BLaER1 (cell line): ENCODE results near the gene KMT2A.

Experiments used
- H3K27ac ChIP-seq: shearing (Covaris generic); formaldehyde crosslinking; 2 replicates; pipeline ENCODE4 v1.8.1; 2022
- H3K27me3 ChIP-seq: shearing (Covaris generic); formaldehyde crosslinking; 2 replicates; pipeline ENCODE4 v1.8.1; 2022
- H3K36me3 ChIP-seq: shearing (Covaris generic); formaldehyde crosslinking; 2 replicates; pipeline ENCODE4 v1.8.1; 2022
- H3K4me1 ChIP-seq: shearing (Covaris generic); formaldehyde crosslinking; 2 replicates; pipeline ENCODE4 v1.8.1; 2022
- H3K4me2 ChIP-seq: shearing (Covaris generic); formaldehyde crosslinking; 2 replicates; pipeline ENCODE4 v1.8.1; 2022
- H3K4me3 ChIP-seq: shearing (Covaris generic); formaldehyde crosslinking; 2 replicates; pipeline ENCODE4 v1.8.1; 2022
- H3K9ac ChIP-seq: shearing (Covaris generic); formaldehyde crosslinking; 2 replicates; pipeline ENCODE4 v1.8.1; 2022
- H3K9me3 ChIP-seq: shearing (Covaris generic); formaldehyde crosslinking; 2 replicates; pipeline ENCODE4 v1.8.1; 2022
- H4K20me1 ChIP-seq: shearing (Covaris generic); formaldehyde crosslinking; 2 replicates; pipeline ENCODE4 v1.8.1; 2022
- Cebpa-rat ChIP-seq: shearing (Covaris generic); IDR thresholded peaks from 2 replicates; pipeline ENCODE4 v1.8.1; 2022

KMT2A gene

GRCh38 chr11:118530180-118530682 lies 93.9 kb downstream of the KMT2A start:
- peaks cover 4% of the 10 kb centered on the region for H4K20me1 ChIP-seq
- no peaks in the 10 kb centered on the region for H3K9me3 ChIP-seq
- peak overlapping the region; percentile 80 for H3K4me2 ChIP-seq
- H3K9ac ChIP-seq: peak overlapping the region; percentile 89
- H3K36me3 ChIP-seq: peaks cover 49% of the 10 kb centered on the region
- no peak for TF ChIP-seq Cebpa-rat
- no peaks in the 10 kb centered on the region for H3K27me3 ChIP-seq
- H3K4me3 ChIP-seq: peak overlapping the region; percentile 84
- peaks cover 50% of the 10 kb centered on the region for H3K4me1 ChIP-seq
- H3K27ac ChIP-seq: peak overlapping the region; percentile 86

GRCh38 chr11:118530683-118531596 lies 94.6 kb downstream of the KMT2A start, which contains the start of gene TMEM25:
TMEM25 (plus strand) TSS chr11:118531192; CDS start chr11:118531802, 610 bp downstream.
- Histone ChIP-seq H3K4me3 (peak within 1 kb of the TSS; percentile 84), H3K9ac (peak within 1 kb of the TSS; percentile 89), H3K4me1 (peaks cover 43% of the 10 kb centered on the region), H3K4me2 (peak within 1 kb of the TSS; percentile 80), H3K9me3 (no peaks in the 10 kb centered on the region), H3K36me3 (peaks cover 50% of the 10 kb centered on the region; the same call in 1 of the 2 replicates), H3K27ac (peak within 1 kb of the TSS; percentile 86), H3K27me3 (no peaks in the 10 kb centered on the region), H4K20me1 (no peaks in the 10 kb centered on the region)
- no peak for TF ChIP-seq Cebpa-rat

- Histone ChIP-seq H3K4me2 (peak overlapping the region; percentile 80), H3K4me3 (peak overlapping the region; percentile 84), H3K4me1 (peaks cover 40% of the 10 kb centered on the region), H3K27ac (peak overlapping the region; percentile 86; the same call in 1 of the 2 replicates), H3K9ac (peak overlapping the region; percentile 89), H3K36me3 (peaks cover 47% of the 10 kb centered on the region; the same call in 1 of the 2 replicates), H3K9me3 (no peaks in the 10 kb centered on the region), H3K27me3 (no peaks in the 10 kb centered on the region), H4K20me1 (no peaks in the 10 kb centered on the region)
- TF ChIP-seq Cebpa-rat: no peak
These were observed 95.3 kb downstream of the KMT2A start for GRCh38 chr11:118531597-118532084.

GRCh38 chr11:118532091-118532490 lies 95.8 kb downstream of the KMT2A start:
- H3K9me3 ChIP-seq: no peaks in the 10 kb centered on the region
- H3K4me3 ChIP-seq: peak overlapping the region; percentile 84
- peak overlapping the region; percentile 89 for H3K9ac ChIP-seq
- peaks cover 42% of the 10 kb centered on the region; the same call in 1 of the 2 replicates for H3K36me3 ChIP-seq
- no peak for TF ChIP-seq Cebpa-rat
- no peaks in the 10 kb centered on the region for H4K20me1 ChIP-seq
- H3K4me1 ChIP-seq: peaks cover 36% of the 10 kb centered on the region
- H3K27me3 ChIP-seq: no peaks in the 10 kb centered on the region
- no peak overlapping the region for H3K27ac ChIP-seq
- peak overlapping the region; percentile 80 for H3K4me2 ChIP-seq

- H3K27ac ChIP-seq: no peak overlapping the region
- no peaks in the 10 kb centered on the region for H3K27me3 ChIP-seq
- H3K9ac ChIP-seq: no peak overlapping the region
- H3K4me1 ChIP-seq: peaks cover 30% of the 10 kb centered on the region
- no peak overlapping the region for H3K4me3 ChIP-seq
- peaks cover 34% of the 10 kb centered on the region; the same call in 1 of the 2 replicates for H3K36me3 ChIP-seq
- no peaks in the 10 kb centered on the region for H4K20me1 ChIP-seq
- no peak for TF ChIP-seq Cebpa-rat
- H3K9me3 ChIP-seq: no peaks in the 10 kb centered on the region
- no peak overlapping the region for H3K4me2 ChIP-seq
These were observed 96.8 kb downstream of the KMT2A start for GRCh38 chr11:118532852-118533768.

- Histone ChIP-seq H3K27ac (no peak overlapping the region), H3K4me1 (peaks cover 24% of the 10 kb centered on the region)
- no peak for TF ChIP-seq Cebpa-rat
These were observed 97.8 kb downstream of the KMT2A start for GRCh38 chr11:118533769-118534729.

GRCh38 chr11:118535261-118535660 lies 99.0 kb downstream of the KMT2A start:
- H4K20me1 ChIP-seq: no peaks in the 10 kb centered on the region
- no peak overlapping the region for H3K9ac ChIP-seq
- no peak overlapping the region for H3K27ac ChIP-seq
- no peak overlapping the region for H3K4me2 ChIP-seq
- H3K4me1 ChIP-seq: peaks cover 11% of the 10 kb centered on the region
- H3K27me3 ChIP-seq: no peaks in the 10 kb centered on the region
- no peak for TF ChIP-seq Cebpa-rat
- H3K36me3 ChIP-seq: peaks cover 31% of the 10 kb centered on the region; the same call in 1 of the 2 replicates
- no peak overlapping the region for H3K4me3 ChIP-seq
- no peaks in the 10 kb centered on the region for H3K9me3 ChIP-seq

More at GRCh38 chr11:118533769-118534729, 97.8 kb downstream of the KMT2A start:
- Histone ChIP-seq H3K36me3 (peaks cover 28% of the 10 kb centered on the region; the same call in 1 of the 2 replicates), H4K20me1 (no peaks in the 10 kb centered on the region), H3K9me3 (no peaks in the 10 kb centered on the region), H3K4me2 (no peak overlapping the region), H3K9ac (no peak overlapping the region), H3K27me3 (no peaks in the 10 kb centered on the region), H3K4me3 (no peak overlapping the region)

GRCh38 chr11:118536726-118537125 lies 100.4 kb downstream of the KMT2A start:
- peaks cover 6% of the 10 kb centered on the region for H3K4me1 ChIP-seq
- H3K4me2 ChIP-seq: no peak overlapping the region
- H4K20me1 ChIP-seq: no peaks in the 10 kb centered on the region
- no peak overlapping the region for H3K9ac ChIP-seq
- no peak overlapping the region for H3K27ac ChIP-seq
- no peak overlapping the region for H3K4me3 ChIP-seq
- peaks cover 39% of the 10 kb centered on the region for H3K36me3 ChIP-seq
- H3K9me3 ChIP-seq: no peaks in the 10 kb centered on the region
- no peaks in the 10 kb centered on the region for H3K27me3 ChIP-seq
- no peak for TF ChIP-seq Cebpa-rat
